B cell (primary cell): ENCODE data around the gene CCDC201. TPM values are rescaled to one million over a fixed set of nuclear protein-coding genes. Genes with fewer than 3 reads are reported as not detected.

Experiments
- ATAC-seq: fragments of 200-7000 bp; cut with Tn5 transposase; one replicate; pipeline ENCODE4 v1.10.0; 2021; ENCODE audit warnings: low read depth, mild to moderate bottlenecking, moderate number of reproducible peaks, moderate library complexity
- CTCF ChIA-PET: fragments of 350-600 bp; sonication (Branson Sonifier 250); formaldehyde crosslinking; loops from one replicate; lab custom pipeline; 2021; ENCODE audit warnings: antibody characterized with exemption, inconsistent platforms; lab: Charles Lee
- POLR2A ChIA-PET: fragments of 350-600 bp; sonication (Branson Sonifier 250); formaldehyde crosslinking; loops from one replicate; lab custom pipeline; 2021; ENCODE audit warnings: antibody characterized with exemption; lab: Charles Lee
- DNase-seq: peaks from one replicate; pipeline ENCODE4 v3.0.0; 2013
- H2AFZ ChIP-seq: 2 replicates; pipeline ENCODE4 v1.6.1; 2012; ENCODE audit warnings: mild to moderate bottlenecking, low read depth, low read length; ENCODE audit not compliant: insufficient read depth, poor library complexity, severe bottlenecking
- H3K27ac ChIP-seq, 2 donors: 1 replicate in 1 of 2; 2 replicates in 1 of 2; pipeline ENCODE4 v1.5.1; 2012 to 2013; ENCODE audit warnings: low read length in 2 of 2, mild to moderate bottlenecking in 2 of 2, moderate library complexity in 1 of 2
- H3K27me3 ChIP-seq, 4 experiments: fragments of 200-600 bp in 1 of 4; sonication (generic) in 1 of 4; replicated peaks in 1 of 4; 1 replicate in 2 of 4; 2 replicates in 2 of 4; pipeline versions ENCODE4 v1.6.1 to v1.7.0; 2013 to 2016; ENCODE audit warnings: low read length in 3 of 4, mild to moderate bottlenecking in 2 of 4, mixed read lengths in 1 of 4, moderate library complexity in 1 of 4; ENCODE audit not compliant: insufficient read depth in 4 of 4, control insufficient read depth in 3 of 4; ENCODE audit errors: control extremely low read depth in 1 of 4
- H3K36me3 ChIP-seq, 2 experiments: replicated peaks in 1 of 2; 1 replicate in 1 of 2; 2 replicates in 1 of 2; pipeline versions ENCODE4 v1.6.1 to v1.7.1; 2013; ENCODE audit warnings: low read length in 1 of 2; ENCODE audit not compliant: insufficient read depth in 2 of 2, control insufficient read depth in 1 of 2; ENCODE audit errors: control extremely low read depth in 1 of 2, extremely low read depth in 1 of 2
- H3K4me1 ChIP-seq, 2 donors: fragments of 200-600 bp in 1 of 2; sonication (generic) in 1 of 2; 1 replicate in 1 of 2; 2 replicates in 1 of 2; pipeline versions ENCODE4 v1.5.1 to v1.6.1; 2013 to 2017; ENCODE audit warnings: low read length in 2 of 2; ENCODE audit not compliant: control insufficient read depth in 2 of 2, insufficient read depth in 2 of 2
- H3K4me2 ChIP-seq: replicated peaks from 2 replicates; pipeline ENCODE3; 2012; ENCODE audit warnings: mild to moderate bottlenecking, low read depth, low read length; ENCODE audit not compliant: poor library complexity, severe bottlenecking
- H3K4me3 ChIP-seq, 5 experiments: fragments of 200-600 bp in 1 of 5; sonication (generic) in 1 of 5; 1 replicate in 3 of 5; 2 replicates in 2 of 5; pipeline versions ENCODE4 v1.5.1 to v1.7.0; 2011 to 2016; ENCODE audit warnings: low read length in 4 of 5, mild to moderate bottlenecking in 4 of 5, low read depth in 2 of 5, control low read depth in 1 of 5, moderate library complexity in 1 of 5; ENCODE audit not compliant: insufficient read depth in 1 of 5; ENCODE audit errors: control extremely low read depth in 1 of 5, extremely low read depth in 1 of 5
- H3K79me2 ChIP-seq: fragments of 200-600 bp; sonication (generic); one replicate; pipeline ENCODE4 v1.6.0; 2016; ENCODE audit warnings: low read length; ENCODE audit not compliant: control insufficient read depth, insufficient read depth
- H3K9ac ChIP-seq: fragments of 200-600 bp; sonication (generic); 2 replicates; pipeline ENCODE4 v1.6.1; 2017; ENCODE audit warnings: mild to moderate bottlenecking, low read length, moderate library complexity
- H3K9me3 ChIP-seq, 3 donors: one replicate each; pipeline versions ENCODE4 v1.6.1 to v1.7.1; 2013; ENCODE audit warnings: low read length in 2 of 3; ENCODE audit not compliant: control insufficient read depth in 2 of 3, insufficient read depth in 1 of 3; ENCODE audit errors: control extremely low read depth in 1 of 3
- H4K20me1 ChIP-seq: 2 replicates; pipeline ENCODE4 v1.6.0; 2012; ENCODE audit warnings: mild to moderate bottlenecking, low read length; ENCODE audit not compliant: insufficient read depth, control insufficient read depth, poor library complexity, severe bottlenecking
- H3K27ac Mint-ChIP-seq: one replicate; pipeline ENCODE4 v1.8.0; 2021; ENCODE audit warnings: mixed read lengths
- H3K27me3 Mint-ChIP-seq: one replicate; pipeline ENCODE4 v1.8.0; 2021; ENCODE audit warnings: mixed read lengths
- H3K4me1 Mint-ChIP-seq: one replicate; pipeline ENCODE4 v1.8.0; 2021; ENCODE audit warnings: mixed read lengths
- H3K4me3 Mint-ChIP-seq: one replicate; pipeline ENCODE4 v1.8.0; 2021; ENCODE audit warnings: mixed read lengths
- H3K9me3 Mint-ChIP-seq: one replicate; pipeline ENCODE4 v1.8.0; 2022; ENCODE audit warnings: mixed read lengths; ENCODE audit not compliant: insufficient read depth
- CTCF ChIP-seq: fragments of 200-600 bp; IDR thresholded peaks from one replicate; pipeline ENCODE4 v1.8.0; 2022; ENCODE audit warnings: antibody characterized with exemption, mild to moderate bottlenecking
- EZH2 ChIP-seq: IDR thresholded peaks from 2 replicates; pipeline ENCODE4 v1.6.1; 2012; ENCODE audit warnings: borderline replicate concordance, low read depth, mild to moderate bottlenecking, moderate library complexity, low read length; ENCODE audit not compliant: insufficient read depth, poor library complexity, severe bottlenecking
- WGBS: methylation state at CpG from one replicate; pipeline ENCODE4 v1.1.5; 2013; ENCODE audit warnings: missing lambda C conversion rate; ENCODE audit not compliant: insufficient coverage; 5-methylcytosine and 5-hydroxymethylcytosine counted together
- intact Hi-C: fragments of 100-400 bp; cut with micrococcal nuclease; formaldehyde crosslinking; loops from one replicate; pipeline ENCODE4 v1.10.0; 2022
- polyA plus RNA-seq: library from polyadenylated mRNA; depleted of rRNA; stranded (reverse); fragments of >200 nt; gene quantifications from 2 replicates; pipeline ENCODE4 v1.2.3, GENCODE V29; 2012
- total RNA-seq, 2 donors: library from RNA; stranded (reverse); fragments of 120-200 nt in 1 of 2; gene quantifications; 1 replicate in 1 of 2; 2 replicates in 1 of 2; pipeline versions ENCODE4 v1.2.3 to v1.2.4, GENCODE V29; 2013 to 2022

CCDC201 gene
- total and polyA plus RNA-seq, 2 donors (not counting 1 experiment from before 2014, with no cell fraction given) = not detected

- no peaks in the 10 kb centered on the region for H3K36me3 ChIP-seq
- DNase-seq = no peak
- intact Hi-C loops = no loop called here
- H3K27me3 Mint-ChIP-seq = peaks cover 30% of the 10 kb centered on the region
- no peaks in the 10 kb centered on the region for H3K79me2 ChIP-seq
- H3K27ac ChIP-seq = no peak overlapping the region
- no peak overlapping the region for H3K4me3 Mint-ChIP-seq
- CTCF ChIA-PET = interaction anchor here (1.2 kb wide), 1 partner anchor 15 kb away, joined by 3 read pairs; no protein-coding TSS in a partner anchor
- POLR2A ChIA-PET = no interaction called here
- no peaks in the 10 kb centered on the region for H4K20me1 ChIP-seq
- peaks cover 0 to 5% (median 0%) of the 10 kb centered on the region in 4 experiments for H3K27me3 ChIP-seq
- H3K4me3 ChIP-seq = no peak overlapping the region
- no peak overlapping the region for H3K9ac ChIP-seq
- H3K4me1 Mint-ChIP-seq = no peaks in the 10 kb centered on the region
- no peak for ATAC-seq
- H3K4me2 ChIP-seq = no peak overlapping the region
- H3K27ac Mint-ChIP-seq = no peak overlapping the region
- H3K9me3 ChIP-seq = peaks cover 0 to 7% (median 7%) of the 10 kb centered on the region in 3 donors
- H3K4me1 ChIP-seq = no peaks in the 10 kb centered on the region
- TF ChIP-seq EZH2 = no peak
- no peak for TF ChIP-seq CTCF
- WGBS = no CpG with 5 or more reads among the region's 1 CpG
- H2AFZ ChIP-seq = no peak overlapping the region
- H3K9me3 Mint-ChIP-seq = no peaks in the 10 kb centered on the region
These were observed 29.9 kb upstream of the CCDC201 start for GRCh38 chr7:45902820-45903219.

GRCh38 chr7:45901566-45901965 lies 28.7 kb upstream of the CCDC201 start:
- ATAC-seq (no peak), DNase-seq (no peak)
- Mint-ChIP-seq H3K27me3 (peaks cover 36% of the 10 kb centered on the region), H3K4me3 (no peak overlapping the region), H3K4me1 (no peaks in the 10 kb centered on the region), H3K27ac (no peak overlapping the region), H3K9me3 (no peaks in the 10 kb centered on the region)
- H3K27me3 ChIP-seq = peaks cover 0 to 11% (median 0%) of the 10 kb centered on the region in 4 experiments
- H3K79me2 ChIP-seq = no peaks in the 10 kb centered on the region
- peaks cover 0 to 7% (median 7%) of the 10 kb centered on the region in 3 donors for H3K9me3 ChIP-seq
- CTCF ChIA-PET = interaction anchor here (0.6 to 1.3 kb wide), 3 partner anchors 13 to 839 kb away, joined by 3 read pairs; no protein-coding TSS in a partner anchor
- no peaks in the 10 kb centered on the region for H3K4me1 ChIP-seq
- intact Hi-C loops = no loop called here
- POLR2A ChIA-PET = no interaction called here
- H3K36me3 ChIP-seq = no peaks in the 10 kb centered on the region
- 91% methylated on average over 1 of the region's 1 CpG for WGBS
- H2AFZ ChIP-seq = no peak overlapping the region
- TF ChIP-seq EZH2 (no peak), CTCF (no peak)
- H3K4me3 ChIP-seq = no peak overlapping the region
- H3K9ac ChIP-seq = no peak overlapping the region
- H3K27ac ChIP-seq = no peak overlapping the region
- H3K4me2 ChIP-seq = no peak overlapping the region
- H4K20me1 ChIP-seq = no peaks in the 10 kb centered on the region
